T-cell (primary cell): ENCODE measurements around the gene DLG2. TPM values are rescaled to one million over a fixed set of nuclear protein-coding genes. Genes with fewer than 3 reads are reported as not detected.
"Not testable (repeated sequence)": the region's sequence is repeated elsewhere in the genome, so short reads cannot be mapped to it uniquely, and the experiment has no call there.

Experiments used
- ATAC-seq, 4 experiments: fragments of 200-7000 bp in 3 of 4; fragments of 150-1000 bp in 1 of 4; cut with Tn5 transposase; replicated peaks in 1 of 4; 1 replicate in 3 of 4; 2 replicates in 1 of 4; pipeline ENCODE4 v1.10.0; 2021; ENCODE audit warnings: moderate library complexity in 3 of 4, mild to moderate bottlenecking in 2 of 4, moderate number of reproducible peaks in 1 of 4
- CTCF ChIA-PET, 2 donors: fragments of 300-600 bp; sonication (Branson Sonifier 250); formaldehyde crosslinking; loops; one replicate each; lab custom pipeline; 2022; ENCODE audit warnings: antibody characterized with exemption in 2 of 2; lab: Charles Lee
- POLR2A ChIA-PET, 2 donors: fragments of 300-600 bp; sonication (Branson Sonifier 250); formaldehyde crosslinking; loops; one replicate each; lab custom pipeline; 2022; ENCODE audit warnings: antibody characterized with exemption in 2 of 2; lab: Charles Lee
- DNase-seq, 35 experiments: peaks; one replicate each; pipeline versions ENCODE4 v3.0.0 to v3.0.0-alpha.2; 2013 to 2023
- H3K27ac ChIP-seq: one replicate; pipeline ENCODE4 v1.5.1; 2013; ENCODE audit warnings: low read length
- H3K27me3 ChIP-seq, 2 experiments: replicated peaks in 1 of 2; 1 replicate in 1 of 2; 2 replicates in 1 of 2; pipeline versions ENCODE4 v1.6.1 to v1.7.0; 2013; ENCODE audit warnings: low read length in 1 of 2, mixed read lengths in 1 of 2; ENCODE audit not compliant: control insufficient read depth in 2 of 2, insufficient read depth in 2 of 2; ENCODE audit errors: extremely low read depth in 1 of 2
- H3K36me3 ChIP-seq, 2 donors: 1 replicate in 1 of 2; 2 replicates in 1 of 2; pipeline versions ENCODE4 v1.6.1 to v1.7.0; 2013; ENCODE audit warnings: low read length in 1 of 2; ENCODE audit not compliant: control insufficient read depth in 2 of 2, insufficient read depth in 1 of 2; ENCODE audit errors: extremely low read depth in 1 of 2
- H3K4me1 ChIP-seq, 2 experiments: 1 replicate in 1 of 2; 2 replicates in 1 of 2; pipeline versions ENCODE4 v1.6.1 to v1.7.0; 2013; ENCODE audit warnings: low read length in 2 of 2, mixed read lengths in 1 of 2; ENCODE audit not compliant: insufficient read depth in 2 of 2, control insufficient read depth in 1 of 2; ENCODE audit errors: extremely low read depth in 1 of 2
- H3K4me3 ChIP-seq, 2 donors: 1 replicate in 1 of 2; 2 replicates in 1 of 2; pipeline versions ENCODE4 v1.5.1 to v1.7.0; 2013; ENCODE audit warnings: mild to moderate bottlenecking in 2 of 2, low read length in 1 of 2, moderate library complexity in 1 of 2; ENCODE audit not compliant: control insufficient read depth in 1 of 2; ENCODE audit errors: extremely low read depth in 1 of 2
- H3K9me3 ChIP-seq: 2 replicates; pipeline ENCODE4 v1.7.0; 2013
- H3K27ac Mint-ChIP-seq, 2 donors: one replicate each; pipeline ENCODE4 v1.8.0; 2020 to 2021; ENCODE audit warnings: mild to moderate bottlenecking in 2 of 2, mixed read lengths in 2 of 2
- H3K27me3 Mint-ChIP-seq, 2 donors: one replicate each; pipeline ENCODE4 v1.8.0; 2021 to 2022; ENCODE audit warnings: mixed read lengths in 2 of 2
- H3K36me3 Mint-ChIP-seq: one replicate; pipeline ENCODE4 v1.8.0; 2021; ENCODE audit warnings: mixed read lengths
- H3K4me1 Mint-ChIP-seq, 3 donors: one replicate each; pipeline ENCODE4 v1.8.0; 2020 to 2022; ENCODE audit warnings: mixed read lengths in 3 of 3, mild to moderate bottlenecking in 1 of 3
- H3K4me3 Mint-ChIP-seq, 3 donors: one replicate each; pipeline ENCODE4 v1.8.0; 2020 to 2022; ENCODE audit warnings: mild to moderate bottlenecking in 3 of 3, mixed read lengths in 3 of 3, moderate library complexity in 3 of 3
- H3K9me3 Mint-ChIP-seq, 3 donors: one replicate each; pipeline ENCODE4 v1.8.0; 2020 to 2022; ENCODE audit warnings: mixed read lengths in 3 of 3
- WGBS: methylation state at CpG from one replicate; pipeline ENCODE4 v1.1.5; 2013; ENCODE audit warnings: missing lambda C conversion rate; ENCODE audit not compliant: insufficient coverage; 5-methylcytosine and 5-hydroxymethylcytosine counted together
- total RNA-seq, 35 experiments: library from RNA in 6 of 35; stranded (reverse) in 6 of 35; fragments of 120-200 nt in 1 of 35; gene quantifications; one replicate each; pipeline versions ENCODE4 v1.2.1 to v1.2.4 and lab custom pipeline; 2013 to 2026

DLG2 gene
- total RNA-seq, 5 donors from 2014 or later (not counting 1 experiment from before 2014, with no cell fraction given): 2.3 to 4.1 (median 2.9) TPM

DNA sequence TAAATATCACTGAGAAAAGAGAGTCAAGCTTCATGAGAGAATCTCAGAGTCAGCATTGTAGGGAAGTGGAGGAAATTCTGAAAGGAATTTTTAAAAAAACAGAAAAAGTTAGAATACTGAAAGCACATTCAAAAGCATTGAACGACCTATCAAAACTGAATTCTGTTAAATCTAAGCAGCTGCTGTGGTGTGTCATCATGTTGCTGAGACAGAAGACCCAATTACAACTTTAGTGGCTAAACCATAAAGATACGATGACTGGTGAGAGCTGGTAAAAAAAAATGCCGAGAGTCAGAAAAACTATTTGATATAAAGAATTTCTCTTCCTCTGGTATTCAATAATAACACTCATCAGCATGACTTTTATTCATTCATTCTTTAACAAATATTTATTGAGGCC is 220.8 kb downstream of the DLG2 start:
- no peak overlapping the region for H3K27ac ChIP-seq
- no peak overlapping the region for H3K4me3 Mint-ChIP-seq
- H3K27me3 ChIP-seq: no peaks in the 10 kb centered on the region
- CTCF ChIA-PET: no interaction called here
- no peaks in the 10 kb centered on the region for H3K36me3 Mint-ChIP-seq
- H3K27ac Mint-ChIP-seq: no peak overlapping the region
- no CpG with 5 or more reads among the region's 3 CpGs for WGBS
- H3K4me1 Mint-ChIP-seq: no peaks in the 10 kb centered on the region
- ATAC-seq (no peak), DNase-seq (no peak)
- H3K9me3 Mint-ChIP-seq: peaks cover 31 to 54% (median 34%) of the 10 kb centered on the region in 3 donors
- POLR2A ChIA-PET: no interaction called here
- no peaks in the 10 kb centered on the region for H3K36me3 ChIP-seq
- no peaks in the 10 kb centered on the region for H3K27me3 Mint-ChIP-seq
- H3K4me1 ChIP-seq: no peaks in the 10 kb centered on the region
- no peak overlapping the region for H3K4me3 ChIP-seq
- no peaks in the 10 kb centered on the region for H3K9me3 ChIP-seq

DNA sequence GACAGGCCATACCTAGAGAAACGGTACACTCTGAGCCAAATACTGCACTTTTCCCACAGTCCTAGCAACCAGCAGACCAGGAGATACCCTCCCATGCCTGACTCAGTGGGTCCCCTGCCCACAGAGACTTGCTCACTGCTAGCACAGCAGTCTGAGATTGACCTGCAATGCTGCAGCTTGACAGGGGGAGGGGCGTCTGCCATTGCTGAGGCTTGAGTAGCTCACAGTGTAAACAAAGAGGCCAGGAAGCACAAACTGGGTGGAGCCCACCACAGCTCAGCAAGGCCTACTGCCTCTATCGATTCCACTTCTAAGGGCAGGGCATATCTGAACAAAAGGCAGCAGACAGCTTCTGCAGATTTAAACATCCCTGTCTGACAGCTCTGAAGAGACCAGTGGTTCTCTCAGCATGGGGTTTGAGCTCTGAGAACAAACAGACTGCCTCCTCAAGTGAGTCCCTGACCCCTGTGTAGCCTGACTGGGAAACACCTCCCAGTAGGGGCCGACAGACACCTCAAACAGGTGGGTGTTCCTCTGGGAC is 231.6 kb downstream of the DLG2 start:
- H3K9me3 ChIP-seq, H3K4me1 ChIP-seq, ATAC-seq, H3K36me3 ChIP-seq, H3K27ac ChIP-seq, H3K36me3 Mint-ChIP-seq, H3K4me1 Mint-ChIP-seq, CTCF ChIA-PET, DNase-seq, H3K27me3 ChIP-seq, POLR2A ChIA-PET, H3K27ac Mint-ChIP-seq, H3K4me3 Mint-ChIP-seq, H3K27me3 Mint-ChIP-seq, H3K4me3 ChIP-seq: not testable (repeated sequence)
- WGBS: 67% methylated on average over 3 of the region's 4 CpGs
- peaks cover 37 to 57% (median 43%) of the 10 kb centered on the region in 3 donors for H3K9me3 Mint-ChIP-seq

DNA sequence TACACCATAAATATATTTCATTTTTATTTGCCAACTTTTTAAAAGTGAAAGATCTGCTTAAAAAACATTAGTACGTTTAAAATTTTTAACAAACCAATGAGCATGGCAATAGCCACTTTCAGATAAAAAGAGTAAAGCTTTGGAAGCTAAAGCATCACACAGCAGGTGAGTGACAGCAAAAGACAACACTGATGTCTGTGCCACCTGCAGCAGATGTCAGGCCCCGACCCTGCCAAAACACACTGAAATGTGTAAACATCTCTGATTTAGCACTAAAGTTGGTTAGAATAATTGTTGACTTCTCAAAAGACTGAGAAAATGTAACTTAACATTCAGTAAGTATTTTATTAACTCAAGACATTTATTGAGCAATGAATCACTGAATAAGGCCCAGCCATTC is 232.9 kb downstream of the DLG2 start:
- no peak overlapping the region for H3K27ac Mint-ChIP-seq
- no peak for DNase-seq
- H3K27ac ChIP-seq: no peak overlapping the region
- H3K36me3 ChIP-seq: no peaks in the 10 kb centered on the region
- no peaks in the 10 kb centered on the region for H3K27me3 Mint-ChIP-seq
- ATAC-seq: no peak
- H3K9me3 ChIP-seq: no peaks in the 10 kb centered on the region
- H3K4me1 Mint-ChIP-seq: no peaks in the 10 kb centered on the region
- H3K4me1 ChIP-seq: no peaks in the 10 kb centered on the region
- H3K4me3 Mint-ChIP-seq: no peak overlapping the region
- H3K9me3 Mint-ChIP-seq: peaks cover 41 to 67% (median 54%) of the 10 kb centered on the region in 3 donors
- no peaks in the 10 kb centered on the region for H3K36me3 Mint-ChIP-seq
- no peak overlapping the region for H3K4me3 ChIP-seq
- ChIA-PET POLR2A (no interaction called here), CTCF (no interaction called here)
- WGBS: 50% methylated on average over 1 of the region's 2 CpGs
- H3K27me3 ChIP-seq: no peaks in the 10 kb centered on the region

DNA sequence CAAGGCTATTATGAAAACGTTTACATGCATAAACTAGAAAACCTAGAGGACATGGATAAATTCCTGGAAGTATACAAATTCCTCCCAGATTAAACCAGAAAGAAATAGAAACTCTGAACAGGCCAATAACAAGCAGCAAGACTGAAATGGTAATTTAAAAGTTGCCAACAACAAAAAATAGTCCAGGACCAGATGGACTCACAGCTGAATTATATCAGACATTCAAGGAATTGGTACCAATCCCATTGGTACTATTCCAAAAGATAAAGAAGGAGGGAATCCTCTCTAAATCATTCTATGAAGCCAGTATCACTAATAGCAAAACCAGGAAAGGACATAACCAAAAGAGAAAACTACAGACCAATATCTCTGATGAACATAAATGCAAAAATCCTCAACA is 236.0 kb downstream of the DLG2 start:
- no peaks in the 10 kb centered on the region for H3K9me3 ChIP-seq
- H3K27me3 ChIP-seq: no peaks in the 10 kb centered on the region
- no peaks in the 10 kb centered on the region for H3K4me1 ChIP-seq
- no peak overlapping the region for H3K4me3 ChIP-seq
- DNase-seq (no peak), ATAC-seq (no peak)
- H3K36me3 Mint-ChIP-seq: no peaks in the 10 kb centered on the region
- POLR2A ChIA-PET: no interaction called here
- no peak overlapping the region for H3K4me3 Mint-ChIP-seq
- H3K27ac Mint-ChIP-seq: no peak overlapping the region
- WGBS: no CpG with 5 or more reads among the region's 1 CpG
- H3K36me3 ChIP-seq: no peaks in the 10 kb centered on the region
- CTCF ChIA-PET: no interaction called here
- H3K27me3 Mint-ChIP-seq: no peaks in the 10 kb centered on the region
- no peak overlapping the region for H3K27ac ChIP-seq
- H3K4me1 Mint-ChIP-seq: no peaks in the 10 kb centered on the region
- H3K9me3 Mint-ChIP-seq: peaks cover 30 to 57% (median 37%) of the 10 kb centered on the region in 3 donors

DNA sequence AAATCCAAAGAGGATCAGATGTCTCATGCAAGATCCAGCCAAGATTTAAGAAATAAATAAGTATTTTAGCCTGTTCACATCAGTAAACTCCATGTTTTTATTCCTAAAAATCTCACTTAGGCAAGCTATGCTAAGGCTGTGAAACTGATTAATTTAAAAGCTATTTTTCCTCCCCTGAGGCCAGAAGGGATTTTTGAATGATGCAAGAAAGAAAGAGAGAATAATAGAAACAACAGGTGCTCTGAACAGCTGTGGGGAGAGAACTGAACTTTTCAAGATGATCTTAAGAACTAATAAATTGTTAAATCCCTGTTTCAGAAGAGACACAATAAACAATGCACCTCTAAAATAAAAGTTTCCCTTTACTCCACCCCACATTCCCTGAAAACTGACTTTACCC is 241.6 kb downstream of the DLG2 start:
- no peaks in the 10 kb centered on the region for H3K36me3 ChIP-seq
- no peaks in the 10 kb centered on the region for H3K4me1 Mint-ChIP-seq
- no peak overlapping the region for H3K4me3 ChIP-seq
- H3K27me3 ChIP-seq: no peaks in the 10 kb centered on the region
- no peaks in the 10 kb centered on the region for H3K4me1 ChIP-seq
- no peak overlapping the region for H3K27ac Mint-ChIP-seq
- no peaks in the 10 kb centered on the region for H3K36me3 Mint-ChIP-seq
- DNase-seq (no peak), ATAC-seq (no peak)
- peaks cover 11 to 54% (median 30%) of the 10 kb centered on the region in 3 donors for H3K9me3 Mint-ChIP-seq
- ChIA-PET POLR2A (no interaction called here), CTCF (no interaction called here)
- H3K4me3 Mint-ChIP-seq: no peak overlapping the region
- no peak overlapping the region for H3K27ac ChIP-seq
- no peaks in the 10 kb centered on the region for H3K27me3 Mint-ChIP-seq
- no peaks in the 10 kb centered on the region for H3K9me3 ChIP-seq

DNA sequence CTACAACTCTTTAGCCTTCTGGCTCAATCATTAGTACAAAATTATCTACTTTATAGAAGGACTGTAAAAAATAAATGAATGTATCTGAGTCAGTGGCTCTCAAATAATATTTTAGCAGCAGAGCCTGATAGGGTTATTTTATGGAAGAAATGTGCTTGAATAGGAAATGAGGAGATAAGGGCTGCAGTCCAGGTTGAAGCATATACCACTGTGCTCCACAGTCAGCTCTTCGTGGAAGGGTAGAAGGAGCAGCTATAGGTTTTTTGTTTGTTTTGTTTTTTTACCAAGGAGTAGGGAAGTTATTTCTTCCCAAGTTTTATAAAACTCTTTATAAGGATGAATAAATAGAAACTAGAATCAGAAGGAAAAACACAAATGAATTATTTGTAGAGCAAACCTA is 242.0 kb downstream of the DLG2 start:
- ATAC-seq (no peak), DNase-seq (no peak)
- no peak overlapping the region for H3K4me3 ChIP-seq
- Mint-ChIP-seq H3K4me1 (no peaks in the 10 kb centered on the region), H3K9me3 (peaks cover 11 to 55% (median 30%) of the 10 kb centered on the region in 3 donors), H3K4me3 (no peak overlapping the region), H3K36me3 (no peaks in the 10 kb centered on the region), H3K27ac (no peak overlapping the region), H3K27me3 (no peaks in the 10 kb centered on the region)
- no peaks in the 10 kb centered on the region for H3K9me3 ChIP-seq
- no peaks in the 10 kb centered on the region for H3K27me3 ChIP-seq
- H3K27ac ChIP-seq: no peak overlapping the region
- no peaks in the 10 kb centered on the region for H3K4me1 ChIP-seq
- CTCF ChIA-PET: no interaction called here
- POLR2A ChIA-PET: no interaction called here
- WGBS: no CpG with 5 or more reads among the region's 1 CpG
- no peaks in the 10 kb centered on the region for H3K36me3 ChIP-seq

DNA sequence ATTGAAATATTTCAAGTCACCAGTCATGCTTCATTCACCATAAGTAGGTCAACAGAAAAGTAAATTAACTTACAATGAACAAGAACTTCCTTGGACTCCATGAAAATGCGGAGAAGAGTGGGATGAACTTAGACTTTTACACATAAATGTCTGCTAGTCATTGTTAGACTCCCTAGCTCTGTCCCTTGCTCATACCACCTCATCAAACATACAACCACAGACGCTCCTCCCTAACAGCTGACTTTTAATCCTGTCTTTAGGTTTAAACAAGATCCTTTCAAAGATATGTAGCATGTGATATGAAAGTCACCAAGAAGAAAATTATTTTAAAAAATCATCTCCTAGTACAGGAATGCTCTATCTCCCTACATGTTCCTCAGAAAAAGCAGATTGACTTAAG is 248.1 kb downstream of the DLG2 start:
- Histone ChIP-seq H3K27me3 (no peaks in the 10 kb centered on the region), H3K36me3 (no peaks in the 10 kb centered on the region), H3K4me3 (no peak overlapping the region), H3K27ac (no peak overlapping the region), H3K9me3 (no peaks in the 10 kb centered on the region), H3K4me1 (no peaks in the 10 kb centered on the region)
- Mint-ChIP-seq H3K36me3 (no peaks in the 10 kb centered on the region), H3K4me1 (no peaks in the 10 kb centered on the region), H3K27me3 (no peaks in the 10 kb centered on the region), H3K4me3 (no peak overlapping the region), H3K27ac (no peak overlapping the region), H3K9me3 (peaks cover 9 to 52% (median 27%) of the 10 kb centered on the region in 3 donors)
- POLR2A ChIA-PET: interaction anchor here in 1 of 2 donors (0.5 kb wide), 1 partner anchor 68 kb away, joined by 3 read pairs; no protein-coding TSS in a partner anchor
- WGBS: no CpG with 5 or more reads among the region's 2 CpGs
- DNase-seq (no peak), ATAC-seq (no peak)
- CTCF ChIA-PET: no interaction called here
